Cardiac fibroblast (primary cell): ENCODE data around the gene KDM2A.
A peak's percentile ranks its signal among the peaks of the same experiment; 100 is the strongest.
"Not testable (repeated sequence)": the region's sequence is repeated elsewhere in the genome, so short reads cannot be mapped to it uniquely, and the experiment has no call there.

Source experiments
- DNase-seq, 2 donors: peaks; one replicate each; pipeline versions ENCODE4 v3.0.0 to v3.0.0-alpha.2; 2010; ENCODE audit warnings: low read depth in 2 of 2
- H3K4me3 ChIP-seq, 2 donors: replicated peaks in 1 of 2; 1 replicate in 1 of 2; 2 replicates in 1 of 2; pipeline ENCODE4 v1.5.1; 2011; ENCODE audit warnings: low read depth in 2 of 2, low read length in 2 of 2, mild to moderate bottlenecking in 2 of 2, moderate library complexity in 1 of 2
- TF ChIP-seq, protein P1 (sequence below): IDR thresholded peaks from one replicate; pipeline ENCODE4 v1.5.1; 2011; ENCODE audit warnings: low read depth, mild to moderate bottlenecking, low read length, inconsistent platforms

KDM2A gene

DNA sequence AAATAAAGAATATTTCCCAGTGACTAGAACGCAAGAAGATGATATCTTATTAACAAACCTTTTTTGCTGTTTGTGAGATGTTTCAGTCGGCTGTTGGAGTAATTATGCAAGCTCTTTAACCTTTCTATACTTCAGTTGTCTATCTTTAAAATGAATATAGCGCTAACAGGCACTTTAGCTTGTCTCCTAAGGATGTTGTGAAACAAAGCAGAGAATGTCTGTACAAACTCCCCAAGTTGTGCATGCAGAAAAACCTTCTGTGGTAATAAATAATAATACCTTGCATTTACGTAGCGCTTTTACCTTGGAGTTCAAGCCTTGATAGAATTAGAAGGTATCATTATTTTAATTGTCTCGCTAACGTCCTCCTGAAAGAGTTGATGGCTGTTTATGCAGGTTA, 1.9 kb upstream of the KDM2A start:
- H3K4me3 ChIP-seq, result no peak overlapping the region
- DNase-seq, result no peak
- TF ChIP-seq, protein P1, sequence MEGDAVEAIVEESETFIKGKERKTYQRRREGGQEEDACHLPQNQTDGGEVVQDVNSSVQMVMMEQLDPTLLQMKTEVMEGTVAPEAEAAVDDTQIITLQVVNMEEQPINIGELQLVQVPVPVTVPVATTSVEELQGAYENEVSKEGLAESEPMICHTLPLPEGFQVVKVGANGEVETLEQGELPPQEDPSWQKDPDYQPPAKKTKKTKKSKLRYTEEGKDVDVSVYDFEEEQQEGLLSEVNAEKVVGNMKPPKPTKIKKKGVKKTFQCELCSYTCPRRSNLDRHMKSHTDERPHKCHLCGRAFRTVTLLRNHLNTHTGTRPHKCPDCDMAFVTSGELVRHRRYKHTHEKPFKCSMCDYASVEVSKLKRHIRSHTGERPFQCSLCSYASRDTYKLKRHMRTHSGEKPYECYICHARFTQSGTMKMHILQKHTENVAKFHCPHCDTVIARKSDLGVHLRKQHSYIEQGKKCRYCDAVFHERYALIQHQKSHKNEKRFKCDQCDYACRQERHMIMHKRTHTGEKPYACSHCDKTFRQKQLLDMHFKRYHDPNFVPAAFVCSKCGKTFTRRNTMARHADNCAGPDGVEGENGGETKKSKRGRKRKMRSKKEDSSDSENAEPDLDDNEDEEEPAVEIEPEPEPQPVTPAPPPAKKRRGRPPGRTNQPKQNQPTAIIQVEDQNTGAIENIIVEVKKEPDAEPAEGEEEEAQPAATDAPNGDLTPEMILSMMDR, result no peak

DNA sequence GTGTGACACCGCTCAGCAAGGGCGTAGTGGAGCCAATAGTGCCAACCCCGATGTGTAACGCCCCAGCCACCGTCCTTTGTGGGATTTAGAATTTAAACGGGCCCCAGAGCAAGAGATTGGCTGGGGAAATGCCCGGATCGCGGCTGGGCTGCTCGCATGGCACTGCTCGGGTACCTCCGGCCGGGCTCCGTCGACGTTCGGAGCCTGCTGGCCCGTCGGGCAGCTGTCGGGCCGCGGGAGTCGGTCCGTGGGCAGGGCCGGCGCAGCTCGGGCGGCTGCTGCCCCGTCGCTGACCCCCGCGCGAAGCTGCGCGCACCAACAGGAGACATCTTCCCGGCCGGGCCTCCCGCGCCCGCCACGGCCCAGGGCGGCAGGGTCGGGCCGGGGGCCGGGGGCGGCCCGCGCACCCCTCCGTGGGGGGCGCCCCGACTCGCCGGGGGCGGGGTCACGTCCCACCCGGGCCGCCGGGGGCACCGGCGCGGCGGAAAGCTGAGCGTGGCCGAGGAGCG, 1.3 kb upstream of the KDM2A start:
- peak in 1 of 2 donors; percentile 24 for DNase-seq
- no peak overlapping the region for H3K4me3 ChIP-seq
- TF ChIP-seq, protein P1, result no peak

DNA sequence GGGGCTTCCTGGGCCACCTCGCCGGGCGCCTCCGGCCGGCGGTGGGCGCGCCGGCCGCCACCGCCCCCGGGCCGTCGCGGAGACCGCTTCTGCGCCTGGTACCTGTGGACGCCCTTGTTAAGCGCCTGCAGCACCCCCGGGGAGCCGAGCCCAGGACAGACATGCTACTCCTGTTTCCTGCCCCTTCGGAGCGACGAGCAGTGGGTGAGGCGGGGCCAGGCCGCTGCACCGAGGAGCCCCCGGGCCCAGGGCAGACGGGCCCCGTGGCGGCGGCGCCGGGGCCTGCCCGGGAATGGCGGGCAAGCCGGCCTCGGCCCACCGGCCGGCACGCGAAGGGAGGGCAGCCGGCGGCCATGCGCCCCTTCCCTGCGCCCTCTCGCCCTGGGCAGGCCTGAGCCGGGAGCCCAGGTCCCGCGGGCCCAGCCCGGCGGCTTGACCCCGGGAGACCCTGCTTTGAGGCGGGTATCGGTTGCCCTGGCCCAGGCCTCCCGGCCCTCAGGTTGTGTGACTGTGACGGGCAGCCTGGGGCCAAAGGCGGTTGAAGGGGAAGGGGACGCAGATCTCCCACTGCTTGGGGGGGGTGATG, 789 bp upstream of the KDM2A start:
- TF ChIP-seq, protein P1, result no peak
- peak overlapping the region; percentile 14 to 19 for H3K4me3 ChIP-seq
- DNase-seq, result peak in 1 of 2 donors; percentile 29

DNA sequence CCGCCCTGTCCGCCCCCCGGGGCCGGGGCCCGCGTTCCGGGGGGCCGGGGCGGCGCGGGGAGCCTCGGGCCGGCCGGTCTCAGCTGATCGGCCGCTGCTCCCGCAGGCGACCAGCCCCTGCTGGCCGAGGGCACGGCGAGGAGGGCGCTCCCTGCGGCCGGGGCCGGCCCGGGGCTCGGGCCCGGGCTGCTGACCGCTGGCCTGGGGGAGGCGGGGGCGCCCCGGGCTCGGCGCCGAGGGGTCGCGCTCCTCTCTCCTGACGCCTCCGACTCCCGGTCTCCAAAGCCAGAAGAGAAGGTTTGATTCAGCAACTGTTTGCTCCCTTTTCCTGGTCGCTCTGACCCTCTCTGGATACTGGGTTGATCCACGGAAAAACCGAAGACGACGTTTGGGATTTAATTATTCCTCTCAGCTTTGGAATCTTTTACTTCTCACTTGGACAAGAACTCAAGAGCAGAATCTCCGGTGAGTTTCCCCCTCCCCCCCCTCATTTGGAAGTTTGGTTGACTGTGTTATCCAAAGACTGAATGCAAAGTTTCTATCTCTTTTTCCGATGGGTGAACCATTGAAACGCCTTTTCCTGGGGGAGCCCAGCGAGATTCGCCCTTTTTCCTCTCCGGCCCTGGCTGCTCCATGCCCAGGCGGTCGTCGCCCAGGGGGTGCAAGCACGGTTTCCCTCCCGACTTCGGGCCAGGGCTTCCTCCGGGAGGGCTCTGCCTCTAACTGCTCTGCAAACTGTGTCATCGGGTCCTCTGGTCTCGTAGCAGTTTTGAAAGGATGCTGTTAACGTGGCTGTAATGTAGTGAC, 725 bp downstream of the KDM2A start:
- DNase-seq, result peak; percentile 14 to 21
- H3K4me3 ChIP-seq, result peak overlapping the region; percentile 85 to 96
- TF ChIP-seq, protein P1, result no peak

DNA sequence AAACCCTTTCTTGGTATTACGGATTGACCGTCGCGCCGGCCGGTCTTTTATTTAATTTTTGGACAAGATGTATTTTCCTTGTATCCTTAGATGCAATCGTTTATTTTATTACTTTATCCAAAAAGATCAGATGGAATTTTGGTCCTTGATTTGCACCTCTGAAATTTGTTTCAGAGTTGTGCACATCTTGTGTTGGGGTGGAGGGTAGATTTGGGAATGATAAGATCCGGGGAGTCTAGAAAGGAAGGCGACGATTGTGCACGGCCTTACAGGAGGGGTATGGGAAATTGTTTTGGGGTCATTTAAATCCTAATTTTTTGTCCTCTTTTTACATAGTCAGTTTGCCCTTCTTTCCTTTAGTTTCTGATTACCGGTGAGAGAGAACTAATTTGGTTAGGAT, 1.4 kb downstream of the KDM2A start:
- TF ChIP-seq, protein P1, result no peak
- peak overlapping the region; percentile 85 to 96 for H3K4me3 ChIP-seq
- DNase-seq, result no peak

DNA sequence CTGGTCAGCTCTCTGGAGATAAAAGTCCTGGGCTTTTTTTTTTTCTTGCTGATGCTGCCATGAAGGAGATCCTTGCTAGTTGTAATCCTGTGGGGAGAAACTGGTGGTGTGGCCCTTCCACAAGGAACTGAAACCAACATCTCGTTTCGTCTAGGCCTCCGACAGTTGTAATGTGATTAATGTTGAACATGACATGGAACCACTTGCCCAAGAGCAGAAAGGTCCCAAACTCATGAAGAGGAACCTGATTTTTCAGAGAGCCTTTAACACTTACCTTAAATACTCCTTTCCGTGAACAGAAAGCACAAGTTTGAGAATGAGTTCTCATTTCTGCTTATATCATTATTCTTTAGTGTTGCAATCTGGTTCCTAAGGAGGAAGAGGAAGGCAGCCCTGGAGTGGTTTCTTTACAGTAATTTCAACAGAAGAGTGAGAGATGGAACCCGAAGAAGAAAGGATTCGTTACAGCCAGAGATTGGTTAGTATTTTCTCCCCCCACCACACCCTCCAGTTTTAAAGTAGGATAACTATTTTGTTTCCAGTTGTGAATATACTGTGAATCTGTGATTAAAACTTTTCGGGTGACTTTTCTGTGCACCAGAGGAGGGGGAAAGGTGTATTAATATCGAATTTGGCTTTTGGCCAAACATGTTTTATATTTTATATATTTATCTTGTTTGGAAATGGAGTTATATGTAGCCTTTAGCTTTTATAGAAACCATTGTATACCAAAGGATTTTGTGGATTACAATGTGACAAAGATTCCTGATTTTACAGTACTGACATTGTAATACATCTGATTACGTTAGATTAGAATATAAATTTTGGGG, 2.0 kb downstream of the KDM2A start:
- H3K4me3 ChIP-seq, result peak overlapping the region; percentile 85 to 96
- TF ChIP-seq, protein P1, result no peak

DNA sequence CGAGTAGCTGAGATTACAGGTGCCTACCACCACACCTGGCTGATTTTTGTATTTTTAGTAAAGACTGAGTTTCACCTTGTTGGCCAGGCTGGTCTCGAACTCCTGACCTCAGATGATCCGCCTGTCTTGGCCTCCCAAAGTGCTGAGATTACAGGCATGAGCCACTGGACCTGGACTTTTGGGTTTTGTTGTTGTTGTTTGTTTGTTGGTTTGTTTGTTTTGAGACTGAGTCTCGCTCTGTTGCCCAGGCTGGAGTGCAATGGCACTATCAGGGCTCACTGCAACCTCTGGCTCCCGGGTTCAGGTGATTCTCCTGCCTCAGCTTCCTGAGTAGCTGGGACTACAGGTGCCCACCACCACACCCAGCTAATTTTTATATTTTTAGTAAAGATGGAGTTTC, 4.7 kb downstream of the KDM2A start:
- not testable (repeated sequence) for DNase-seq, H3K4me3 ChIP-seq

More for the DNA sequence above, 2.0 kb downstream of the KDM2A start:
- peak; percentile 33 to 50 for DNase-seq

DNA sequence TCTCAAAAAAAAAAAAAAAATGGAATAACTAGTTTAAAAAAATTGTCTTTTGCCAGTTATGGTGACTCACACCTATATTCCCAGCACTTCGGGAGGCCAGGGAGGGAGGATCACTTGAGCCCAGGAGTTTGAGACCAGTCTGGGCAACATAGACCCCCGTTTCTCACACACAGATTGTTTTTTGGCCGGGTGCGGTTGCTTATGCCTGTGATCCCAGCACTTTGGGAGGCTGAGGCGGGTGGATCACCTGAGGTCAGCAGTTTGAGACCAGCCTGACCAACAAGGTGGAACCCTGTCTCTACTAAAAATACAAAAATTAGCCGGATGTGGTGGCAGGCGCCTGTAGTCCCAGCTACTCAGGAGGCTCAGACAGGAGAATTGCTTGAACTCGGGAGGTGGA, 7.2 kb downstream of the KDM2A start:
- DNase-seq, result not testable (repeated sequence)

More for the DNA sequence above, 7.2 kb downstream of the KDM2A start:
- H3K4me3 ChIP-seq, result not testable (repeated sequence)
